NCI-H2227 treated with DMSO at 0.1 percent for 48 hours (cell line): ENCODE measurements around the gene STK26.
"Not testable (repeated sequence)": the region's sequence is repeated elsewhere in the genome, so short reads cannot be mapped to it uniquely, and the experiment has no call there.

Experiments used
- DNase-seq: peaks from one replicate; lab custom pipeline; 2025; lab: John Stamatoyannopoulos, UW

STK26 gene

GRCh38 chrX:132094164-132094563 lies 71.1 kb downstream of the STK26 start:
- DNase-seq, result no peak

DNA sequence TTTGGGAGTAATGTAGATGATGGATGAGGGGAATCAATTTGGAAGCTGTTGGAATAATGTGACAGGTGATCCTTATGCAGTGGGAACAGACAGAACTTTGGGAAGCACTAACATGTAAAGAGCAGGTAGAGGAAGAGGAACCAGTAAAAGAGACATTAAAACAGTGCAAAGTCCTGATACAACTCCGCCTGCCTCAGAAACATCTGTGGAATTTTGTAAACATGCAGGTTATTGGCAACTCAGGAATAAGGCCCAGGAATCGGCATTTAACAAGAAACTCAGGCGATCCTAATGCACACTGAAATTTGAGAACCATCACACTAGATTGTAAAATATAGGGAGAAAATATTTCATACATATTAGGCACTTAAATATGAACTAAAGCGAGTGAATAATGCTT lies 75.6 kb downstream of the STK26 start:
- DNase-seq, result not testable (repeated sequence)

- DNase-seq, result no peak
Observed at GRCh38 chrX:132101206-132101605, 78.1 kb downstream of the STK26 start.

DNA sequence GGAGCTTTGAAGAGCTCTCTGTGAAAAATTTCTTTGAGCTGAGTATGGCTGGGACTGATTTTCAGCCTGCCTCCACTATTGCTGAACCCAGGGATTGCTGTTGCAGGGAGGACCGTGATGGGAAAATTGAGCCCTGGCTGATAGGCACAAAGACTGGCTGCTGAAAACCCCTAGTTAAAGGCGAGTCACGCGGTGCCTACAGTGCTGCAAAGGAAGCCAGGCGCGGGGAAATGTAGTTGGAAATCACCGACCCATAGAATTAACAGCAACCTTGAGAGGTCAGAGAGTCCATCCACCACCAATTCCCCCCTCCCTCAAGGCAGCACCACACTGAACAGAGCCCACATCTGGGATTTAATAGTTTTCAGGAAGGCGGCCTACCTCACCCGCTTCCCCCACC lies 78.7 kb downstream of the STK26 start:
- DNase-seq, result peak; percentile 36

- DNase-seq, result no peak
Observed at GRCh38 chrX:132107291-132107690, 84.2 kb downstream of the STK26 start.

DNA sequence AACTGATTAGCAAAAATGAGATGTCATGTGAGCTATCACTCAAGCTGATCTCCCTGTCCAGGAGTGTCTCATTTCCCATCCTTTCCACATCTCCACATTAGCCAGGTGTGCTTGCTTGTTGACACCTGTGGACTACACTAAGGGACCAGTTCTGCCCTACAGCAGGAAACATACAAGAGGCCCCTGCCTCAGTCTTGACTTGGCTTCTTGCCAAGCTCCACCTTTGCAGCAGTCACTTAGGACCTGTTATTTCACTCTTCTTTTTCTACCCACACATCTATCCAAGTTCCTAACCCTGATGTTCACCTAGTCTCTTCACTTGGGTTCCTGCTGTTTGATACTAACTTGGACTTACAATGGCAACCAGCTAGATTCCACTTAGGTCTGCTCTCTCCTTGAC lies 91.5 kb downstream of the STK26 start:
- no peak for DNase-seq

DNA sequence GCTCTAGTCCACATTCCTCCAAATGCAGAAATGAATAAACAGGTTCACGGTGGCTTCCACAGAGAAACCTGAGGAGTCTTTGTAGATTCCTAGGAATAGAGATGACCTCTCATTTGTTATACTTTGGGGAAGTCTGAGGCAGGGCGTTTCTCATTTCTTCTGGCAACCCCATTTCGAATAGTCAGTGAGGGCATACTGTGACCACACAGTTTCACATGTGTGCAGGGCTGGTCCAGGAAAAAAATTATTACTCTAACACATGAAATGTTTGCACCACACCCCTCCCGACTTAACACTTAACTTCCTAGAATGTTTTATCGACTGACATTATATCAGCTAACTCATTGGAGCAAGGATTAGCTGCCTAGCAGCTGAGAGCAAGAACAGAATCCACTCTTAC lies 92.7 kb downstream of the STK26 start:
- no peak for DNase-seq

GRCh38 chrX:132118358-132118757 lies 95.3 kb downstream of the STK26 start:
- DNase-seq, result no peak

GRCh38 chrX:132119283-132119682 lies 96.2 kb downstream of the STK26 start:
- DNase-seq, result no peak

GRCh38 chrX:132119821-132120515 lies 96.9 kb downstream of the STK26 start:
- DNase-seq, result no peak

DNA sequence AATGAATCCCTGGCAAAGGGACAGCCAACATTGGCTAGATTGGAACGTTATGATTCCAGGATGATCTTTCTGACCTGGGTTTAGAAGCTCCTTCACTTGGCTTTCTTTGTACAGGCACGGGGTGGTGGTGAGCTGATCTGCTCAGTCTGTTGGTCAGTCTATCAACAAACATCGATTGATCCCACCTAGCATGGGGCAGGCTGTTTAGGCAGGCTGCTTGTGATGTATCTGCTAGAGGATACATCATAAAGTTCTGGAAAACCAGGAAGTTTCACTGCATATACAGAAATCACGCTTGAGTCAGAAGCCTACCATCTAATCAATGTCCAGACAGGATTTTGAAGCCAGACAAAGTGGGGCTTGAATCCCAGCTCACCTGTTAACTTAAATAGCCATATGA lies 97.8 kb downstream of the STK26 start:
- no peak for DNase-seq
